ENCODE measurements around the gene TRMT10B.

The TRMT10B gene

DNA sequence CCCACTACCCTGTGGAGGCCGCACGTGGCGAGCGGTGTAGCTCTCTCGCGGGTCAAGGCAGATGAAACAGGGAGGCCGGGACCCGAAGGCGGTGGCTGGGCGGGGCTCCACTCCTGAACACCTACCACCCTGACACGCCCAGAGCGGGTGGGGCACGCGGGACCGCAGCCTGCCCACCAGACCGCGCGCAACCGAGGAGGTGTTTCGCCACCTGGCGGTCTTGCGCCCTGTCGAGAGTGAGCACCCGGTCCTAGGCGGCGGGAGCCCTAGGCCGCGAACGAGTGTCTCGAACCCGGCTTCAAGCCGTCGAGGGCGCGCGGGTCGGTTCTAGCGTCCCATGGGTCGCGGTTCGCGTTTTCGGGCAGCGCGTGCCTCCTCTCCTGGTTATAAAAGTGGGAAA, 33.5 kb downstream of the TRMT10B start:
- TF ChIP-seq, protein P1, sequence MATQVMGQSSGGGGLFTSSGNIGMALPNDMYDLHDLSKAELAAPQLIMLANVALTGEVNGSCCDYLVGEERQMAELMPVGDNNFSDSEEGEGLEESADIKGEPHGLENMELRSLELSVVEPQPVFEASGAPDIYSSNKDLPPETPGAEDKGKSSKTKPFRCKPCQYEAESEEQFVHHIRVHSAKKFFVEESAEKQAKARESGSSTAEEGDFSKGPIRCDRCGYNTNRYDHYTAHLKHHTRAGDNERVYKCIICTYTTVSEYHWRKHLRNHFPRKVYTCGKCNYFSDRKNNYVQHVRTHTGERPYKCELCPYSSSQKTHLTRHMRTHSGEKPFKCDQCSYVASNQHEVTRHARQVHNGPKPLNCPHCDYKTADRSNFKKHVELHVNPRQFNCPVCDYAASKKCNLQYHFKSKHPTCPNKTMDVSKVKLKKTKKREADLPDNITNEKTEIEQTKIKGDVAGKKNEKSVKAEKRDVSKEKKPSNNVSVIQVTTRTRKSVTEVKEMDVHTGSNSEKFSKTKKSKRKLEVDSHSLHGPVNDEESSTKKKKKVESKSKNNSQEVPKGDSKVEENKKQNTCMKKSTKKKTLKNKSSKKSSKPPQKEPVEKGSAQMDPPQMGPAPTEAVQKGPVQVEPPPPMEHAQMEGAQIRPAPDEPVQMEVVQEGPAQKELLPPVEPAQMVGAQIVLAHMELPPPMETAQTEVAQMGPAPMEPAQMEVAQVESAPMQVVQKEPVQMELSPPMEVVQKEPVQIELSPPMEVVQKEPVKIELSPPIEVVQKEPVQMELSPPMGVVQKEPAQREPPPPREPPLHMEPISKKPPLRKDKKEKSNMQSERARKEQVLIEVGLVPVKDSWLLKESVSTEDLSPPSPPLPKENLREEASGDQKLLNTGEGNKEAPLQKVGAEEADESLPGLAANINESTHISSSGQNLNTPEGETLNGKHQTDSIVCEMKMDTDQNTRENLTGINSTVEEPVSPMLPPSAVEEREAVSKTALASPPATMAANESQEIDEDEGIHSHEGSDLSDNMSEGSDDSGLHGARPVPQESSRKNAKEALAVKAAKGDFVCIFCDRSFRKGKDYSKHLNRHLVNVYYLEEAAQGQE (IDR thresholded peaks at IDR 0.05; ENCODE audit: insufficient read depth in 1 of 2, low read depth in 2 of 2, low read length in 2 of 2): no peak
- no peak for TF ChIP-seq POLR2AphosphoS5 (IDR thresholded peaks at IDR 0.05; ENCODE audit: low read depth, low read length)
- TF ChIP-seq TAF1 (IDR thresholded peaks at IDR 0.05; ENCODE audit: borderline replicate concordance, insufficient read depth, low read length): no peak
- TF ChIP-seq FOXP2 (optimal IDR thresholded peaks at IDR 0.05; ENCODE audit: borderline replicate concordance, extremely low read depth, extremely low read length, insufficient read depth): no peak
- TF ChIP-seq SIN3A (IDR thresholded peaks at IDR 0.05; ENCODE audit: borderline replicate concordance, insufficient read depth, low read length): no peak

DNA sequence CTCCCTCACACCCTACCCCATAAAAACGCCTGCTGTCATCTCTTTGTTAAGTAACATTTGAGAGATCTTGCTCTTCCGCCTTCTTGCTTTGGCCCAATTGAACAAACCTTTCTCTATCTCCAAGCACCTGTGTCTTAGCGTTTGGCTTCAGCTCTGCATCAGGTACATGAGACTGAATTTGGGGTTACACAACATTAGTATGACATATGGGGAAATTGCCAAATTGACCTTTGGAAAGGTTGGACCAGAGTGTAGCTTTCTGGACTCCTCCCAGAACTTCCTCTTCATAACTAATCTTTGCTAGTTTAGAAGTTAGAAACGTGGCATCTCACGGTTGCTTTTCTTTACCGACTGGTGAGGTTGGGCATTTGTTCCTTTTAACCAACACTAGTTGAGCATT, 34.7 kb downstream of the TRMT10B start:
- TF ChIP-seq, protein P1 (IDR thresholded peaks at IDR 0.05; ENCODE audit: insufficient read depth in 1 of 2, low read depth in 2 of 2, low read length in 2 of 2): no peak
- TF ChIP-seq SIN3A (IDR thresholded peaks at IDR 0.05; ENCODE audit: borderline replicate concordance, insufficient read depth, low read length) (no peak), FOXP2 (optimal IDR thresholded peaks at IDR 0.05; ENCODE audit: borderline replicate concordance, extremely low read depth, extremely low read length, insufficient read depth) (no peak)

DNA sequence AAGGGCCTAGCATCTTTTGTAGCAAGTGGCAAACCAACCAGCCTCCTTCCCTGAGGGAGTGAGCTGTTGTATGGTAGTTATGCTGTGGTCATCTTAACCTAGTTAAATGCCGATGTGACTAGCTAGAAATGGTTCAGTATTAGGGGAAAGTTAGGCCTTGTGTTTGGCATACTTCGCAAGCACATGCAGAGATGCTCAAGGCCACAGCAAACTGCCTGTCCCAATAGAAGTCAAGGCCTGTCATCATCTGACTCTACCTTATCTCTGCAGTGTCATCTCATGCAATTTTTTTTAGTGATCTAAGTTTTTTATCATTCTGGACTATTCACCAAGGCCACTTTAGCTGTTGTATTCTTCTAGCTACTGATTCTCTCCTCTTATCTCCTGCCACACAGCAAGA, 36.5 kb downstream of the TRMT10B start:
- TF ChIP-seq POLR2AphosphoS5 (IDR thresholded peaks at IDR 0.05; ENCODE audit: low read depth, low read length) (no peak), FOXP2 (optimal IDR thresholded peaks at IDR 0.05; ENCODE audit: borderline replicate concordance, extremely low read depth, extremely low read length, insufficient read depth) (no peak), SIN3A (IDR thresholded peaks at IDR 0.05; ENCODE audit: borderline replicate concordance, insufficient read depth, low read length) (no peak), TAF1 (IDR thresholded peaks at IDR 0.05; ENCODE audit: borderline replicate concordance, insufficient read depth, low read length) (no peak)
- TF ChIP-seq, protein P1 (IDR thresholded peaks at IDR 0.05; ENCODE audit: insufficient read depth in 1 of 2, low read depth in 2 of 2, low read length in 2 of 2): no peak

DNA sequence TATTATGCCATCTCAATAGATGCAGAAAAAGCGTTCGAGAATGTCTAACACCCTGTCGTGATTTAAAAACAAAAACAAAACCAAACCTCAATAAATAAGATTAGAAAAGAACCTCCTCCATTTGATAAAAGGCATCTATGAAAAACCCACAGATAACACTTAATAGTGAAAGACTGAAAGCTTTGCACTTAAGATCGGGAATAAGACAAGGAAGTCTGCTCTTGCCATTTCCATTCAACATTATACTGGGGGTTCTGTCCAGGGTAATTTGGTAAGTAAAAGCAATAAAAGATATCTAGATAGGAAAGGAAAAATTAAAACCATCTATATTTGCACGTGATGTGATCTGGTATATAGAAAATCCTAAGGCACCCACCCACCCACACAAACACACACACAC, 38.5 kb downstream of the TRMT10B start:
- TF ChIP-seq POLR2AphosphoS5 (IDR thresholded peaks at IDR 0.05; ENCODE audit: low read depth, low read length) (no peak), TAF1 (IDR thresholded peaks at IDR 0.05; ENCODE audit: borderline replicate concordance, insufficient read depth, low read length) (no peak), SIN3A (IDR thresholded peaks at IDR 0.05; ENCODE audit: borderline replicate concordance, insufficient read depth, low read length) (no peak), FOXP2 (optimal IDR thresholded peaks at IDR 0.05; ENCODE audit: borderline replicate concordance, extremely low read depth, extremely low read length, insufficient read depth) (no peak)
- TF ChIP-seq, protein P1 (IDR thresholded peaks at IDR 0.05; ENCODE audit: insufficient read depth in 1 of 2, low read depth in 2 of 2, low read length in 2 of 2): no peak

DNA sequence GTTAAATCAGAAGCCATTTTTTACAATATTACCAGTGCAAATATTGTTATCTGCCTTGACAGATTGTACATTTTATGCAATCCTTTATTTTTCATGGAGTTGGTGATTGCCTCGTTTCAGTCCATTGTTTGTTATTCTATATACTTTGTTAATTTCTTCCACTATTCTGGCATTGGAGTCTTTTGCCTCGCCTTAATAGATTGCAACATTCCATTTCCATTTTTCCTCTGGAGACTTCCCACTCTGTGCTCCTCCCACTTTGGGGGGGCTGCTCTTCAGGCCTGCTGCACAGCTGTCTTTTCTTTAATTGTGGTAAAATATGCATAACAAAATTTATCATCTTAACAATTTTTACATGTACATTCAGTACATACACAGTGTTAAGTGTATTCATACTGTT, 42.6 kb downstream of the TRMT10B start:
- TF ChIP-seq SIN3A (IDR thresholded peaks at IDR 0.05; ENCODE audit: borderline replicate concordance, insufficient read depth, low read length): no peak
- no peak for TF ChIP-seq FOXP2 (optimal IDR thresholded peaks at IDR 0.05; ENCODE audit: borderline replicate concordance, extremely low read depth, extremely low read length, insufficient read depth)
- TF ChIP-seq TAF1 (IDR thresholded peaks at IDR 0.05; ENCODE audit: borderline replicate concordance, insufficient read depth, low read length): no peak
- TF ChIP-seq, protein P1 (IDR thresholded peaks at IDR 0.05; ENCODE audit: insufficient read depth in 1 of 2, low read depth in 2 of 2, low read length in 2 of 2): no peak
- TF ChIP-seq POLR2AphosphoS5 (IDR thresholded peaks at IDR 0.05; ENCODE audit: low read depth, low read length): no peak
